Peyer's patch (tissue), 4 donors: ENCODE results near the gene SETD1A.

ENCODE experiments used
- CTCF ChIP-seq, 6 experiments: fragments of 450-650 bp in 4 of 6; fragments of 200-600 bp in 2 of 6; sonication (generic) in 1 of 6; IDR thresholded peaks; one replicate each; pipeline ENCODE4 v1.5.1; 2017 to 2019; ENCODE audit warnings: antibody characterized with exemption in 6 of 6, mild to moderate bottlenecking in 3 of 6, moderate library complexity in 1 of 6
- POLR2A ChIP-seq, 2 donors: fragments of 450-650 bp; IDR thresholded peaks; one replicate each; pipeline ENCODE4 v1.5.1; 2017; ENCODE audit warnings: antibody characterized with exemption in 2 of 2, mild to moderate bottlenecking in 2 of 2, moderate library complexity in 2 of 2

GRCh38 chr16:30925632-30925987 is 31.9 kb upstream of the SETD1A start:
- TF ChIP-seq POLR2A (IDR thresholded peaks at IDR 0.05) (no peak), CTCF (IDR thresholded peaks at IDR 0.05) (no peak)
